ENCODE measurements around the gene NKX1-1. TPM values are rescaled to one million over a fixed set of nuclear protein-coding genes. Genes with fewer than 3 reads are reported as not detected.

NKX1-1 gene
- not detected for total RNA-seq
- long read RNA-seq = 0 reads

- Histone ChIP-seq H3K4me3 (no peak within 1 kb of the TSS), H3K36me3 (no peaks in the 10 kb centered on the region), H3K4me1 (peaks cover 54% of the 10 kb centered on the region), H3K27ac (replicated peaks) (no peak within 1 kb of the TSS), H3K9me3 (replicated peaks) (no peaks in the 10 kb centered on the region), H3K27me3 (ENCODE audit: low read depth) (peaks cover 100% of the 10 kb centered on the region)
- TF ChIP-seq, protein P1, sequence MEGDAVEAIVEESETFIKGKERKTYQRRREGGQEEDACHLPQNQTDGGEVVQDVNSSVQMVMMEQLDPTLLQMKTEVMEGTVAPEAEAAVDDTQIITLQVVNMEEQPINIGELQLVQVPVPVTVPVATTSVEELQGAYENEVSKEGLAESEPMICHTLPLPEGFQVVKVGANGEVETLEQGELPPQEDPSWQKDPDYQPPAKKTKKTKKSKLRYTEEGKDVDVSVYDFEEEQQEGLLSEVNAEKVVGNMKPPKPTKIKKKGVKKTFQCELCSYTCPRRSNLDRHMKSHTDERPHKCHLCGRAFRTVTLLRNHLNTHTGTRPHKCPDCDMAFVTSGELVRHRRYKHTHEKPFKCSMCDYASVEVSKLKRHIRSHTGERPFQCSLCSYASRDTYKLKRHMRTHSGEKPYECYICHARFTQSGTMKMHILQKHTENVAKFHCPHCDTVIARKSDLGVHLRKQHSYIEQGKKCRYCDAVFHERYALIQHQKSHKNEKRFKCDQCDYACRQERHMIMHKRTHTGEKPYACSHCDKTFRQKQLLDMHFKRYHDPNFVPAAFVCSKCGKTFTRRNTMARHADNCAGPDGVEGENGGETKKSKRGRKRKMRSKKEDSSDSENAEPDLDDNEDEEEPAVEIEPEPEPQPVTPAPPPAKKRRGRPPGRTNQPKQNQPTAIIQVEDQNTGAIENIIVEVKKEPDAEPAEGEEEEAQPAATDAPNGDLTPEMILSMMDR (IDR thresholded peaks at IDR 0.05; ENCODE audit: borderline replicate concordance) = no peak
- no peak for DNase-seq
- intact Hi-C loops (cut with micrococcal nuclease) = no loop called here
These were observed at the start of gene NKX1-1 for GRCh38 chr4:1406394-1406980. Gene NKX1-1 (minus strand): TSS chr4:1406442. CDS start chr4:1406442, 0 bp downstream.

- peaks cover 61% of the 10 kb centered on the region for H3K27me3 ChIP-seq (ENCODE audit: low read depth)
These were observed 47.5 kb upstream of the NKX1-1 start for GRCh38 chr4:1453731-1454130.

GRCh38 chr4:1452431-1453051, 46.3 kb upstream of the NKX1-1 start:
- DNase-seq = no peak
- H3K9me3 ChIP-seq (replicated peaks) = no peaks in the 10 kb centered on the region
- H3K4me1 ChIP-seq = no peaks in the 10 kb centered on the region
- H3K27ac ChIP-seq (replicated peaks) = no peak overlapping the region
- peaks cover 63% of the 10 kb centered on the region for H3K27me3 ChIP-seq (ENCODE audit: low read depth)
- intact Hi-C loops (cut with micrococcal nuclease) = no loop called here
- H3K4me3 ChIP-seq = no peak overlapping the region
- TF ChIP-seq, protein P1 (IDR thresholded peaks at IDR 0.05; ENCODE audit: borderline replicate concordance) = no peak
- H3K36me3 ChIP-seq = no peaks in the 10 kb centered on the region

More at GRCh38 chr4:1453731-1454130, 47.5 kb upstream of the NKX1-1 start:
- DNase-seq = no peak
- TF ChIP-seq, protein P1 (IDR thresholded peaks at IDR 0.05; ENCODE audit: borderline replicate concordance) = no peak
- H3K27ac ChIP-seq (replicated peaks) = no peak overlapping the region
- no peak overlapping the region for H3K4me3 ChIP-seq
- H3K36me3 ChIP-seq = no peaks in the 10 kb centered on the region
- intact Hi-C loops (cut with micrococcal nuclease) = no loop called here
- no peaks in the 10 kb centered on the region for H3K4me1 ChIP-seq
- H3K9me3 ChIP-seq (replicated peaks) = no peaks in the 10 kb centered on the region

DNA sequence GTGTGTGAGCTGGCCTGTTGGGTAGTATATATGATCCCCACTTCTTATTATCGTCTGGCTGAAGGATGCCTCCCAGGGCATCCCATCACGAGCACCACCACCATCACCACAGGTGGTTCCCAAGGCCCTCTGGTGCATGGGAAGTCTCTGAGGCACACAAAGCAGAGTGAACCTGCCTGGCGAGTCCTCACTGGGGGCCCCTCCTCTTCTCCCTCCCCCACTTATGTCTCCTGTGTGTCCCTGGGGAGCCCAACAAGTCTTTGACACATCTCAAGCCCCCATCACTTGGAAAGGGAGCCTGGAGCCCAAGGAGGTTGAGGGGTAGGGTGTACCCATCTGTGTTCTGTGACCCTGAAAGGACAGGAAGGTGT, 45.5 kb upstream of the NKX1-1 start:
- Histone ChIP-seq H3K9me3 (replicated peaks) (no peaks in the 10 kb centered on the region), H3K4me3 (no peak overlapping the region), H3K4me1 (no peaks in the 10 kb centered on the region), H3K36me3 (no peaks in the 10 kb centered on the region), H3K27me3 (ENCODE audit: low read depth) (peaks cover 66% of the 10 kb centered on the region), H3K27ac (replicated peaks) (no peak overlapping the region)
- DNase-seq = no peak
- TF ChIP-seq, protein P1 (IDR thresholded peaks at IDR 0.05; ENCODE audit: borderline replicate concordance) = no peak
- intact Hi-C loops (cut with micrococcal nuclease) = no loop called here

DNA sequence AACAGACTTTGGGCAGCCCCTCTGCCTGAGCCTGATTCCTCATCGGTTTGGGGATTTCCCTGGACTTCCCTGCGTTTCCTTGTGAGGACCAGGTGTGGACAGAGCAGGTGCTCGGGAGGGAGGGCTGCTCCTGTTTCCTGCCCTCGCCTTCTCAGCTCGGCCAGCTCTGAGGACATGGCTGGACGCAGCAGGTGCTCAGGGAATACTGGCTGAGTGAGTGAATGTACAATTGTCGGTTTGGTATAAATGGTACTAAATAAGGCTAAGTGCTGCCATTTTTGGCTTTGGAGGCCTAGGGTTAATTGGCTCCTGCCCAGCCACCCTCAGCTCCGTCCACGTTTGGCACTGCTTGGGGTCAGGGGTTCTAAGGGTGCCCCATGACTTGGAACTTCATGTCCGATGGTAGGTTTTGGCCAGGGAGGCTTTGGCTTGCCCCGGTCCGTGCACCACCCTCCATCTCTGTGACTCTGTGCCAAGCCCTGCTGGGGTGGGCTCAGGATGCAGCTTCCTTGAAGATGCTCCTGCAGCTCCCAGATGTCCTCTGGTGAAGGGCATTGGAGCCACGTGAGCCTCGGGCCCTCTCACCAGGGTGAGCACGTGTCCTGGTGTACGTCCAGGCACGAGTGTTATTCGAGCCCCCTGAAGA, 45.0 kb upstream of the NKX1-1 start:
- TF ChIP-seq, protein P1 (IDR thresholded peaks at IDR 0.05; ENCODE audit: borderline replicate concordance) = no peak
- DNase-seq = no peak
- Histone ChIP-seq H3K27ac (replicated peaks) (no peak overlapping the region), H3K9me3 (replicated peaks) (no peaks in the 10 kb centered on the region), H3K4me1 (no peaks in the 10 kb centered on the region), H3K27me3 (ENCODE audit: low read depth) (peaks cover 66% of the 10 kb centered on the region), H3K36me3 (no peaks in the 10 kb centered on the region), H3K4me3 (no peak overlapping the region)
- intact Hi-C loops (cut with micrococcal nuclease) = no loop called here
